Neuronal stem cell (in vitro differentiated cells): ENCODE measurements around the gene SNX13.

Source experiments
- DNase-seq: peaks from one replicate; pipeline ENCODE4 v3.0.0-alpha.2; 2013; ENCODE audit warnings: low spot score
- H2AFZ ChIP-seq: one replicate; pipeline ENCODE4 v1.6.1; 2013; ENCODE audit warnings: mild to moderate bottlenecking, low read length, inconsistent platforms
- H2AK5ac ChIP-seq: 2 replicates; pipeline ENCODE4 v1.6.1; 2013; ENCODE audit warnings: low read depth, mild to moderate bottlenecking, inconsistent platforms, low read length, moderate library complexity, mixed read lengths
- H2BK120ac ChIP-seq: 2 replicates; pipeline ENCODE4 v1.6.1; 2013; ENCODE audit warnings: low read depth, mild to moderate bottlenecking, inconsistent platforms, low read length, moderate library complexity, mixed read lengths
- H2BK12ac ChIP-seq: one replicate; pipeline ENCODE4 v1.6.1; 2013; ENCODE audit warnings: low read length, inconsistent platforms
- H2BK15ac ChIP-seq: 2 replicates; pipeline ENCODE4 v1.6.1; 2013; ENCODE audit warnings: mild to moderate bottlenecking, low read length, inconsistent platforms, mixed read lengths
- H2BK5ac ChIP-seq: one replicate; pipeline ENCODE4 v1.6.1; 2013; ENCODE audit warnings: inconsistent platforms, mild to moderate bottlenecking, low read length, moderate library complexity
- H3K14ac ChIP-seq: one replicate; pipeline ENCODE4 v1.6.1; 2013; ENCODE audit warnings: low read length, inconsistent platforms
- H3K18ac ChIP-seq: 2 replicates; pipeline ENCODE4 v1.6.1; 2013; ENCODE audit warnings: low read length, inconsistent platforms
- H3K23ac ChIP-seq: 2 replicates; pipeline ENCODE4 v1.6.1; 2013; ENCODE audit warnings: low read depth, mild to moderate bottlenecking, mixed read lengths, low read length, inconsistent platforms; ENCODE audit not compliant: poor library complexity
- H3K27ac ChIP-seq: replicated peaks from 3 replicates; pipeline ENCODE4 v1.5.1; 2013; ENCODE audit warnings: low read length, inconsistent platforms
- H3K27me3 ChIP-seq, 3 experiments: 2 replicates each; pipeline ENCODE4 v1.6.1; 2013; ENCODE audit warnings: low read length in 3 of 3, mild to moderate bottlenecking in 2 of 3, inconsistent platforms in 1 of 3, low read depth in 1 of 3, mixed read lengths in 1 of 3, moderate library complexity in 1 of 3; ENCODE audit not compliant: control insufficient read depth in 3 of 3, insufficient read depth in 3 of 3
- H3K36me3 ChIP-seq, 2 donors: replicated peaks in 1 of 2; 2 replicates each; pipeline ENCODE4 v1.6.1; 2013; ENCODE audit warnings: low read length in 2 of 2; ENCODE audit not compliant: control insufficient read depth in 2 of 2, insufficient read depth in 2 of 2
- H3K4ac ChIP-seq: 2 replicates; pipeline ENCODE4 v1.6.1; 2013; ENCODE audit warnings: inconsistent platforms, mild to moderate bottlenecking, low read length, moderate library complexity
- H3K4me1 ChIP-seq, 2 donors: 1 replicate in 1 of 2; 2 replicates in 1 of 2; pipeline ENCODE4 v1.6.1; 2013; ENCODE audit warnings: low read length in 2 of 2, low read depth in 1 of 2; ENCODE audit not compliant: control insufficient read depth in 2 of 2, insufficient read depth in 1 of 2
- H3K4me2 ChIP-seq: one replicate; pipeline ENCODE4 v1.6.1; 2013; ENCODE audit warnings: mild to moderate bottlenecking, low read length, inconsistent platforms; ENCODE audit not compliant: insufficient read depth, poor library complexity, severe bottlenecking
- H3K4me3 ChIP-seq, 2 donors: 2 replicates each; pipeline ENCODE4 v1.5.1; 2013; ENCODE audit warnings: low read length in 2 of 2, mild to moderate bottlenecking in 2 of 2, inconsistent platforms in 1 of 2, moderate library complexity in 1 of 2
- H3K79me1 ChIP-seq: one replicate; pipeline ENCODE4 v1.6.1; 2013; ENCODE audit warnings: low read depth, mild to moderate bottlenecking, inconsistent platforms, low read length, moderate library complexity
- H3K9ac ChIP-seq: one replicate; pipeline ENCODE4 v1.6.1; 2013; ENCODE audit warnings: mild to moderate bottlenecking, low read depth, low read length, inconsistent platforms; ENCODE audit not compliant: poor library complexity
- H3K9me3 ChIP-seq, 2 donors: replicated peaks in 1 of 2; 2 replicates each; pipeline versions ENCODE3 to v1.6.1; 2013; ENCODE audit warnings: low read length in 2 of 2, mild to moderate bottlenecking in 2 of 2, inconsistent platforms in 1 of 2, low read depth in 1 of 2, mixed read lengths in 1 of 2, moderate library complexity in 1 of 2; ENCODE audit not compliant: control insufficient read depth in 2 of 2, insufficient read depth in 1 of 2
- H4K8ac ChIP-seq: one replicate; pipeline ENCODE4 v1.6.1; 2013; ENCODE audit warnings: low read depth, mild to moderate bottlenecking, inconsistent platforms, low read length, moderate library complexity
- H4K91ac ChIP-seq: one replicate; pipeline ENCODE4 v1.6.1; 2013; ENCODE audit warnings: low read length, low read depth, mild to moderate bottlenecking, inconsistent platforms; ENCODE audit not compliant: poor library complexity
- WGBS, 2 donors: extraction: QIAGEN DNeasy Blood & Tissue Kit; methylation state at CpG; one replicate each; pipeline ENCODE4 v1.1.7; 2013; ENCODE audit warnings: missing lambda C conversion rate in 2 of 2, mixed read lengths in 1 of 2; ENCODE audit not compliant: insufficient read length in 2 of 2, insufficient replicate concordance in 1 of 2; ENCODE audit errors: extremely low coverage in 2 of 2; 5-methylcytosine and 5-hydroxymethylcytosine counted together

Gene SNX13

GRCh38 chr7:17882685-17883084 lies 57.6 kb downstream of the SNX13 start:
- no peak overlapping the region for H3K4me2 ChIP-seq
- no peak overlapping the region for H3K18ac ChIP-seq
- no peak overlapping the region for H3K14ac ChIP-seq
- H2BK5ac ChIP-seq: no peak overlapping the region
- H3K9me3 ChIP-seq: no peaks in the 10 kb centered on the region
- H3K27ac ChIP-seq: no peak overlapping the region
- H4K8ac ChIP-seq: no peak overlapping the region
- WGBS, 2 donors: no CpG with 5 or more reads among the region's 6 CpGs
- no peak overlapping the region for H2BK12ac ChIP-seq
- no peak overlapping the region for H3K4me3 ChIP-seq
- H3K9ac ChIP-seq: no peak overlapping the region
- no peak for DNase-seq
- no peak overlapping the region for H3K23ac ChIP-seq
- peak overlapping the region; percentile 47 for H2AFZ ChIP-seq
- H2BK15ac ChIP-seq: no peak overlapping the region
- no peak overlapping the region for H3K4ac ChIP-seq
- H4K91ac ChIP-seq: no peak overlapping the region
- no peak overlapping the region for H2AK5ac ChIP-seq
- no peak overlapping the region for H2BK120ac ChIP-seq
- no peaks in the 10 kb centered on the region for H3K27me3 ChIP-seq
- H3K4me1 ChIP-seq: peaks cover 0 to 21% of the 10 kb centered on the region in 2 donors
- H3K36me3 ChIP-seq: peaks cover 0 to 31% of the 10 kb centered on the region in 2 donors
- H3K79me1 ChIP-seq: no peaks in the 10 kb centered on the region

GRCh38 chr7:17879075-17879661 lies 61.1 kb downstream of the SNX13 start:
- H4K8ac ChIP-seq: no peak overlapping the region
- H3K27ac ChIP-seq: no peak overlapping the region
- H3K14ac ChIP-seq: no peak overlapping the region
- no peak overlapping the region for H2BK120ac ChIP-seq
- no peak overlapping the region for H3K9ac ChIP-seq
- H3K4me3 ChIP-seq: no peak overlapping the region
- no peak overlapping the region for H3K4ac ChIP-seq
- H2AK5ac ChIP-seq: no peak overlapping the region
- H3K4me2 ChIP-seq: no peak overlapping the region
- H3K27me3 ChIP-seq: no peaks in the 10 kb centered on the region
- no CpG with 5 or more reads among the region's 2 CpGs for WGBS, 2 donors
- H3K79me1 ChIP-seq: no peaks in the 10 kb centered on the region
- no peak overlapping the region for H3K23ac ChIP-seq
- H3K18ac ChIP-seq: no peak overlapping the region
- no peak overlapping the region for H2BK5ac ChIP-seq
- no peak overlapping the region for H4K91ac ChIP-seq
- no peak overlapping the region for H2BK15ac ChIP-seq
- no peaks in the 10 kb centered on the region for H3K9me3 ChIP-seq
- H3K36me3 ChIP-seq: peaks cover 0 to 22% of the 10 kb centered on the region in 2 donors
- no peak overlapping the region for H2BK12ac ChIP-seq
- no peak overlapping the region for H2AFZ ChIP-seq
- peaks cover 0 to 21% of the 10 kb centered on the region in 2 donors for H3K4me1 ChIP-seq
- DNase-seq: no peak

- no peak overlapping the region for H3K9ac ChIP-seq
- no peak overlapping the region for H2BK12ac ChIP-seq
- DNase-seq: no peak
- no peak overlapping the region for H4K8ac ChIP-seq
- no peak overlapping the region for H2BK15ac ChIP-seq
- H3K23ac ChIP-seq: no peak overlapping the region
- no peak overlapping the region for H3K14ac ChIP-seq
- no peak overlapping the region for H3K4ac ChIP-seq
- no peak overlapping the region for H2AK5ac ChIP-seq
- WGBS, 2 donors: no CpG with 5 or more reads among the region's 1 CpG
- H3K18ac ChIP-seq: no peak overlapping the region
- peaks cover 0 to 22% of the 10 kb centered on the region in 2 donors for H3K36me3 ChIP-seq
- no peak overlapping the region for H3K27ac ChIP-seq
- H3K9me3 ChIP-seq: no peaks in the 10 kb centered on the region
- no peaks in the 10 kb centered on the region for H3K27me3 ChIP-seq
- no peak overlapping the region for H3K4me2 ChIP-seq
- no peak overlapping the region for H3K4me3 ChIP-seq
- H2BK120ac ChIP-seq: no peak overlapping the region
- H2BK5ac ChIP-seq: no peak overlapping the region
- peaks cover 0 to 21% of the 10 kb centered on the region in 2 donors for H3K4me1 ChIP-seq
- H3K79me1 ChIP-seq: no peaks in the 10 kb centered on the region
- no peak overlapping the region for H2AFZ ChIP-seq
- no peak overlapping the region for H4K91ac ChIP-seq
These were observed 61.7 kb downstream of the SNX13 start for GRCh38 chr7:17878627-17879026.

- no peak overlapping the region for H2BK12ac ChIP-seq
- H3K4me3 ChIP-seq: no peak overlapping the region
- H4K91ac ChIP-seq: no peak overlapping the region
- H2AFZ ChIP-seq: no peak overlapping the region
- DNase-seq: no peak
- H3K14ac ChIP-seq: no peak overlapping the region
- H3K4ac ChIP-seq: no peak overlapping the region
- WGBS, 2 donors: no CpG with 5 or more reads among the region's 8 CpGs
- no peak overlapping the region for H3K9ac ChIP-seq
- H2BK120ac ChIP-seq: no peak overlapping the region
- no peak overlapping the region for H3K18ac ChIP-seq
- no peak overlapping the region for H2BK5ac ChIP-seq
- H3K23ac ChIP-seq: no peak overlapping the region
- no peaks in the 10 kb centered on the region for H3K79me1 ChIP-seq
- H3K4me1 ChIP-seq: no peaks in the 10 kb centered on the region
- no peak overlapping the region for H2AK5ac ChIP-seq
- H3K9me3 ChIP-seq: peaks cover 0 to 7% of the 10 kb centered on the region in 2 donors
- H2BK15ac ChIP-seq: no peak overlapping the region
- H4K8ac ChIP-seq: no peak overlapping the region
- peaks cover 2 to 71% of the 10 kb centered on the region in 2 donors for H3K36me3 ChIP-seq
- H3K27ac ChIP-seq: no peak overlapping the region
- H3K27me3 ChIP-seq: no peaks in the 10 kb centered on the region
- H3K4me2 ChIP-seq: no peak overlapping the region
These were observed 68.3 kb downstream of the SNX13 start for GRCh38 chr7:17871815-17872533.
